HG02798 (cell line): ENCODE measurements around the gene NPTX2.

ENCODE experiments used
- ATAC-seq: cut with Tn5 transposase; IDR thresholded peaks from one replicate; pipeline ENCODE4 v1.9.1; 2021; ENCODE audit warnings: mild to moderate bottlenecking; ENCODE audit not compliant: unreplicated experiment, poor library complexity

Gene NPTX2

GRCh38 chr7:98647326-98647725, 30.2 kb downstream of the NPTX2 start:
- ATAC-seq: no peak

GRCh38 chr7:98651760-98652159, 34.7 kb downstream of the NPTX2 start:
- ATAC-seq: no peak

- ATAC-seq: no peak
Measured at GRCh38 chr7:98653601-98654310, 36.7 kb downstream of the NPTX2 start.

- ATAC-seq: no peak
Measured at GRCh38 chr7:98654524-98655272, 37.6 kb downstream of the NPTX2 start.

- no peak for ATAC-seq
Measured at GRCh38 chr7:98655611-98656010, 38.5 kb downstream of the NPTX2 start.

- no peak for ATAC-seq
Measured at GRCh38 chr7:98656899-98657298, 39.8 kb downstream of the NPTX2 start.

GRCh38 chr7:98657736-98658135, 40.7 kb downstream of the NPTX2 start:
- ATAC-seq: no peak

GRCh38 chr7:98659756-98660155, 42.7 kb downstream of the NPTX2 start:
- no peak for ATAC-seq

GRCh38 chr7:98661607-98662006, 44.5 kb downstream of the NPTX2 start:
- no peak for ATAC-seq

GRCh38 chr7:98662289-98662688, 45.2 kb downstream of the NPTX2 start:
- no peak for ATAC-seq

GRCh38 chr7:98664882-98665281, 47.8 kb downstream of the NPTX2 start:
- ATAC-seq: no peak

GRCh38 chr7:98668255-98668654, 51.2 kb downstream of the NPTX2 start:
- ATAC-seq: no peak

GRCh38 chr7:98669329-98670000, 52.4 kb downstream of the NPTX2 start:
- ATAC-seq: no peak

GRCh38 chr7:98670186-98670585, 53.1 kb downstream of the NPTX2 start:
- no peak for ATAC-seq

- ATAC-seq: no peak
Measured at GRCh38 chr7:98671733-98672331, 54.7 kb downstream of the NPTX2 start.

GRCh38 chr7:98674461-98674860, 57.4 kb downstream of the NPTX2 start:
- no peak for ATAC-seq

- no peak for ATAC-seq
Measured at GRCh38 chr7:98674881-98675280, 57.8 kb downstream of the NPTX2 start.

- ATAC-seq: no peak
Measured at GRCh38 chr7:98678215-98678614, 61.1 kb downstream of the NPTX2 start.
